PFSK-1 (cell line): ENCODE data around the gene LILRA5.

ENCODE experiments used
- FOXP2 ChIP-seq: optimal IDR thresholded peaks from 2 replicates; pipeline ENCODE3; 2011; ENCODE audit warnings: borderline replicate concordance, control low read depth, inconsistent platforms; ENCODE audit not compliant: insufficient read depth; ENCODE audit errors: extremely low read length, extremely low read depth
- POLR2AphosphoS5 ChIP-seq: IDR thresholded peaks from 2 replicates; pipeline ENCODE4 v1.6.1; 2012; ENCODE audit warnings: low read depth, mild to moderate bottlenecking, control low read depth, low read length, moderate library complexity
- REST ChIP-seq, 2 experiments: IDR thresholded peaks; 2 replicates each; pipeline versions ENCODE4 v1.6.1 to v1.8.0; 2011 to 2012; ENCODE audit warnings: low read depth in 2 of 2, low read length in 2 of 2, control low read depth in 1 of 2, inconsistent platforms in 1 of 2, mild to moderate bottlenecking in 1 of 2, moderate library complexity in 1 of 2; ENCODE audit not compliant: insufficient read depth in 1 of 2
- SIN3A ChIP-seq: IDR thresholded peaks from 2 replicates; pipeline ENCODE4 v1.6.1; 2012; ENCODE audit warnings: mild to moderate bottlenecking, low read length, moderate library complexity, borderline replicate concordance; ENCODE audit not compliant: insufficient read depth
- TAF1 ChIP-seq: IDR thresholded peaks from 2 replicates; pipeline ENCODE4 v1.6.1; 2012; ENCODE audit warnings: low read length, control low read depth, borderline replicate concordance; ENCODE audit not compliant: insufficient read depth

- no peak for TF ChIP-seq POLR2AphosphoS5
- TF ChIP-seq REST (IDR thresholded peaks at IDR 0.05; ENCODE audit: insufficient read depth in 1 of 2, low read depth in 2 of 2, low read length in 2 of 2): no peak
- no peak for TF ChIP-seq TAF1
- TF ChIP-seq SIN3A: no peak
- TF ChIP-seq FOXP2: no peak
Measured at GRCh38 chr19:54335979-54336892, 23.3 kb upstream of the LILRA5 start.
